ENCODE measurements around the gene SYT1. TPM values are rescaled to one million over a fixed set of nuclear protein-coding genes. Genes with fewer than 3 reads are reported as not detected.

The SYT1 gene
- total RNA-seq, 1 experiment from 2014 or later: 44.9 TPM

DNA sequence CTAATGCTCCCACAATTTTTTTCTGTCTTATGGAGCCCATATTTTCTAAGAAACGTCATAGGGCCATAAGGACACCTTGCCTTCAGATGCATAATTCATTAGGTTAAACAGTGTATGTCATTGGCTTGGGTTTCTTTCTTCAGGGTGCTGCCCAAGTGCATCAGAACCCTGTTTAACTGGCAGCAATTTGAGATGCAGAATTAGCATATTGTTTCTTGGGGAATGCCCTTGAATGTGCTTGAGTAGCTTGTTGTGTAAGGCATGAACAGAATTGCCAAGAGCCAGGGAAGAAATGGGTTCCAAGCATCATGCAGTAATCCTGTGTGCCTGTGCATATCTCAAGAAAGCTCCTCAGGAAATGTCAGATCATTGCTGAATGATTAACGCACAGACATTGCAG, 277.2 kb downstream of the SYT1 start:
- Histone ChIP-seq H3K4me1 (ENCODE audit: control insufficient read depth in 1 of 2, insufficient read depth in 2 of 2, low read length in 2 of 2) (no peaks in the 10 kb centered on the region), H3K4me3 (replicated peaks in 1 of 2; ENCODE audit: low read depth in 1 of 2, low read length in 2 of 2) (no peak overlapping the region), H2AFZ (ENCODE audit: low read depth, low read length, poor library complexity, severe bottlenecking) (no peak overlapping the region), H3K9ac (ENCODE audit: low read length) (no peak overlapping the region), H3K79me2 (ENCODE audit: insufficient read depth, low read length) (no peaks in the 10 kb centered on the region), H4K20me1 (ENCODE audit: insufficient read depth) (no peaks in the 10 kb centered on the region), H3K4me2 (ENCODE audit: low read length) (no peak overlapping the region), H3K27ac (ENCODE audit: low read depth, low read length) (no peak overlapping the region), H3K27me3 (ENCODE audit: insufficient read depth, low read length) (no peaks in the 10 kb centered on the region), H3K9me2 (ENCODE audit: insufficient read depth) (no peaks in the 10 kb centered on the region), H3K9me3 (ENCODE audit: control insufficient read depth in 1 of 2, insufficient read depth in 1 of 2, low read depth in 1 of 2, low read length in 2 of 2) (no peaks in the 10 kb centered on the region), H3K36me3 (ENCODE audit: control insufficient read depth in 1 of 2, insufficient read depth in 2 of 2, low read length in 2 of 2) (no peaks in the 10 kb centered on the region)
- ChIA-PET POLR2A (no interaction called here), RAD21 (ENCODE audit: low non-redundant PET in 1 of 2, low total read pairs in 2 of 2, uncharacterized antibody in 2 of 2, unreplicated experiment in 2 of 2) (no interaction called here), CTCF (interaction anchor here (1.5 kb wide), 1 partner anchor 20 kb away, joined by 6 read pairs; no protein-coding TSS in a partner anchor)
- intact Hi-C loops (cut with micrococcal nuclease): no loop called here
- no peak for DNase-seq (ENCODE audit: low read depth, low spot score)
- TF ChIP-seq YY1 (IDR thresholded peaks at IDR 0.05; ENCODE audit: extremely low read depth, insufficient replicate concordance, low read depth, low read length) (no peak), SRF (IDR thresholded peaks at IDR 0.05; ENCODE audit: low read depth) (no peak), EZH2phosphoT487 (IDR thresholded peaks at IDR 0.05; ENCODE audit: borderline replicate concordance) (no peak), ZFX (IDR thresholded peaks at IDR 0.05) (no peak), ELF1 (IDR thresholded peaks at IDR 0.05; ENCODE audit: borderline replicate concordance, low read depth) (no peak), EZH2 (IDR thresholded peaks at IDR 0.05) (no peak), RAD21 (IDR thresholded peaks at IDR 0.05; ENCODE audit: low read depth) (no peak), JUND (IDR thresholded peaks at IDR 0.05) (no peak), SP1 (IDR thresholded peaks at IDR 0.05; ENCODE audit: low read depth) (no peak)
- TF ChIP-seq, protein P1, sequence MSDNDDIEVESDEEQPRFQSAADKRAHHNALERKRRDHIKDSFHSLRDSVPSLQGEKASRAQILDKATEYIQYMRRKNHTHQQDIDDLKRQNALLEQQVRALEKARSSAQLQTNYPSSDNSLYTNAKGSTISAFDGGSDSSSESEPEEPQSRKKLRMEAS (IDR thresholded peaks at IDR 0.05): no peak
- TF ChIP-seq, protein P2, sequence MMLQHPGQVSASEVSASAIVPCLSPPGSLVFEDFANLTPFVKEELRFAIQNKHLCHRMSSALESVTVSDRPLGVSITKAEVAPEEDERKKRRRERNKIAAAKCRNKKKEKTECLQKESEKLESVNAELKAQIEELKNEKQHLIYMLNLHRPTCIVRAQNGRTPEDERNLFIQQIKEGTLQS (IDR thresholded peaks at IDR 0.05): no peak
- no TSS peak for BruUV-seq (replicated peaks)
- no peak for ATAC-seq

DNA sequence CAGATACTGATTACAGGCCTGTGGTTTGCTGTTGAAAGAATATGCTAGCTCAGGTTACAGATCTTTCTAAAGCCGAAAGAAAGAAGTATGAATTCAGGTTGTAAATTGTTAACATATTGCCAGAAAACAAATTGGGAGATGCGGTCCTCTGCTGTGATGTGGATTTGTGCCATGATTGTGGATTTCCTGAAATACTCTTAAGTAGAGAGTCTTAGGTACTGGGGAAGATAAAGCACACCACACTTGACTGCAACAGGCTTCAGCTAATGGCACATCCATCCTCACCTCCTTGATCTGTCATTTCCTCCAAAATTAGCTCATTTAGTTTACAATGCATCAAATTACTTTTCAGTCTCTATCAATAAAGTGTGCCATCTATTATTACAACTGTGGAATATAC, 279.2 kb downstream of the SYT1 start:
- H3K36me3 ChIP-seq (ENCODE audit: control insufficient read depth in 1 of 2, insufficient read depth in 2 of 2, low read length in 2 of 2): no peaks in the 10 kb centered on the region
- H2AFZ ChIP-seq (ENCODE audit: low read depth, low read length, poor library complexity, severe bottlenecking): no peak overlapping the region
- ATAC-seq (no peak), DNase-seq (ENCODE audit: low read depth, low spot score) (no peak)
- intact Hi-C loops (cut with micrococcal nuclease): no loop called here
- H3K4me1 ChIP-seq (ENCODE audit: control insufficient read depth in 1 of 2, insufficient read depth in 2 of 2, low read length in 2 of 2): no peaks in the 10 kb centered on the region
- H3K4me2 ChIP-seq (ENCODE audit: low read length): no peak overlapping the region
- H3K27ac ChIP-seq (ENCODE audit: low read depth, low read length): no peak overlapping the region
- no TSS peak for BruUV-seq (replicated peaks)
- no peak overlapping the region for H3K9ac ChIP-seq (ENCODE audit: low read length)
- H3K27me3 ChIP-seq (ENCODE audit: insufficient read depth, low read length): no peaks in the 10 kb centered on the region
- H3K9me3 ChIP-seq (ENCODE audit: control insufficient read depth in 1 of 2, insufficient read depth in 1 of 2, low read depth in 1 of 2, low read length in 2 of 2): no peaks in the 10 kb centered on the region
- no peak overlapping the region for H3K4me3 ChIP-seq (replicated peaks in 1 of 2; ENCODE audit: low read depth in 1 of 2, low read length in 2 of 2)
- POLR2A ChIA-PET: no interaction called here
- H3K79me2 ChIP-seq (ENCODE audit: insufficient read depth, low read length): no peaks in the 10 kb centered on the region
- CTCF ChIA-PET: no interaction called here
- RAD21 ChIA-PET (ENCODE audit: low non-redundant PET in 1 of 2, low total read pairs in 2 of 2, uncharacterized antibody in 2 of 2, unreplicated experiment in 2 of 2): no interaction called here
- no peaks in the 10 kb centered on the region for H3K9me2 ChIP-seq (ENCODE audit: insufficient read depth)
- H4K20me1 ChIP-seq (ENCODE audit: insufficient read depth): no peaks in the 10 kb centered on the region
- no peak for TF ChIP-seq POLR2AphosphoS5 (IDR thresholded peaks at IDR 0.05; ENCODE audit: low read depth, low read length)
- TF ChIP-seq SIN3A (IDR thresholded peaks at IDR 0.05; ENCODE audit: low read depth): no peak
- TF ChIP-seq SP1 (IDR thresholded peaks at IDR 0.05; ENCODE audit: low read depth): no peak
- TF ChIP-seq POLR2A (IDR thresholded peaks at IDR 0.05; ENCODE audit: borderline replicate concordance, extremely low read depth, insufficient read depth, insufficient read length): no peak
- TF ChIP-seq CEBPB (IDR thresholded peaks at IDR 0.05; ENCODE audit: low read depth): no peak
- TF ChIP-seq ELF1 (IDR thresholded peaks at IDR 0.05; ENCODE audit: borderline replicate concordance, low read depth): no peak
- TF ChIP-seq CBX3 (IDR thresholded peaks at IDR 0.05; ENCODE audit: low read depth): no peak
- TF ChIP-seq, protein P2 (IDR thresholded peaks at IDR 0.05): no peak
- TF ChIP-seq RAD21 (IDR thresholded peaks at IDR 0.05; ENCODE audit: low read depth): no peak
- TF ChIP-seq, protein P3, sequence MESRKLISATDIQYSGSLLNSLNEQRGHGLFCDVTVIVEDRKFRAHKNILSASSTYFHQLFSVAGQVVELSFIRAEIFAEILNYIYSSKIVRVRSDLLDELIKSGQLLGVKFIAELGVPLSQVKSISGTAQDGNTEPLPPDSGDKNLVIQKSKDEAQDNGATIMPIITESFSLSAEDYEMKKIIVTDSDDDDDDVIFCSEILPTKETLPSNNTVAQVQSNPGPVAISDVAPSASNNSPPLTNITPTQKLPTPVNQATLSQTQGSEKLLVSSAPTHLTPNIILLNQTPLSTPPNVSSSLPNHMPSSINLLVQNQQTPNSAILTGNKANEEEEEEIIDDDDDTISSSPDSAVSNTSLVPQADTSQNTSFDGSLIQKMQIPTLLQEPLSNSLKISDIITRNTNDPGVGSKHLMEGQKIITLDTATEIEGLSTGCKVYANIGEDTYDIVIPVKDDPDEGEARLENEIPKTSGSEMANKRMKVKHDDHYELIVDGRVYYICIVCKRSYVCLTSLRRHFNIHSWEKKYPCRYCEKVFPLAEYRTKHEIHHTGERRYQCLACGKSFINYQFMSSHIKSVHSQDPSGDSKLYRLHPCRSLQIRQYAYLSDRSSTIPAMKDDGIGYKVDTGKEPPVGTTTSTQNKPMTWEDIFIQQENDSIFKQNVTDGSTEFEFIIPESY (IDR thresholded peaks at IDR 0.05; ENCODE audit: extremely low read depth, insufficient replicate concordance, low read length): no peak
- no peak for TF ChIP-seq EZH2phosphoT487 (IDR thresholded peaks at IDR 0.05; ENCODE audit: borderline replicate concordance)

All from HCT116 (cell line).